BE2C (cell line): ENCODE results near the gene PFN4.
"Not testable (repeated sequence)": the region's sequence is repeated elsewhere in the genome, so short reads cannot be mapped to it uniquely, and the experiment has no call there.

Source experiments
- DNase-seq: peaks from one replicate; pipeline ENCODE4 v3.0.0-alpha.2; 2020
- H3K27me3 ChIP-seq: fragments of 250-450 bp; sonication (Bioruptor Pico); 2 replicates; pipeline ENCODE4 v1.5.1; 2020; ENCODE audit warnings: mild to moderate bottlenecking
- H3K36me3 ChIP-seq: fragments of 250-450 bp; sonication (Bioruptor Pico); 2 replicates; pipeline ENCODE4 v1.5.1; 2020; ENCODE audit warnings: mild to moderate bottlenecking
- H3K4me1 ChIP-seq: fragments of 250-450 bp; sonication (Bioruptor Pico); 2 replicates; pipeline ENCODE4 v1.5.1; 2020
- H3K4me3 ChIP-seq: 2 replicates; pipeline ENCODE4 v1.5.1; 2011; ENCODE audit warnings: low read depth, low read length
- H3K9me3 ChIP-seq: fragments of 250-450 bp; sonication (Bioruptor Pico); 2 replicates; pipeline ENCODE4 v1.5.1; 2020
- CTCF ChIP-seq: IDR thresholded peaks from 2 replicates; pipeline ENCODE4 v1.5.1; 2012; ENCODE audit warnings: mild to moderate bottlenecking, low read depth, low read length

Gene PFN4

GRCh38 chr2:24106786-24107185 is 16.3 kb downstream of the PFN4 start:
- no peaks in the 10 kb centered on the region for H3K36me3 ChIP-seq
- TF ChIP-seq CTCF: no peak
- no peak overlapping the region for H3K4me3 ChIP-seq
- H3K4me1 ChIP-seq: peaks cover 5% of the 10 kb centered on the region
- H3K9me3 ChIP-seq: no peaks in the 10 kb centered on the region
- no peaks in the 10 kb centered on the region for H3K27me3 ChIP-seq
- no peak for DNase-seq

GRCh38 chr2:24105816-24106215 is 17.3 kb downstream of the PFN4 start:
- peaks cover 5% of the 10 kb centered on the region for H3K4me1 ChIP-seq
- H3K4me3 ChIP-seq: no peak overlapping the region
- TF ChIP-seq CTCF: no peak
- no peaks in the 10 kb centered on the region for H3K27me3 ChIP-seq
- no peaks in the 10 kb centered on the region for H3K36me3 ChIP-seq
- DNase-seq: no peak
- no peaks in the 10 kb centered on the region for H3K9me3 ChIP-seq

GRCh38 chr2:24104906-24105305 is 18.2 kb downstream of the PFN4 start:
- Histone ChIP-seq H3K4me1 (peaks cover 5% of the 10 kb centered on the region), H3K9me3 (no peaks in the 10 kb centered on the region), H3K27me3 (no peaks in the 10 kb centered on the region), H3K4me3 (no peak overlapping the region), H3K36me3 (no peaks in the 10 kb centered on the region)
- DNase-seq: no peak
- no peak for TF ChIP-seq CTCF

GRCh38 chr2:24104110-24104650 is 19.0 kb downstream of the PFN4 start:
- Histone ChIP-seq H3K9me3 (no peaks in the 10 kb centered on the region), H3K4me1 (peaks cover 5% of the 10 kb centered on the region), H3K36me3 (no peaks in the 10 kb centered on the region), H3K27me3 (no peaks in the 10 kb centered on the region), H3K4me3 (no peak overlapping the region)
- DNase-seq: no peak
- TF ChIP-seq CTCF: no peak

GRCh38 chr2:24102677-24103076 is 20.5 kb downstream of the PFN4 start:
- TF ChIP-seq CTCF: no peak

GRCh38 chr2:24101992-24102391 is 21.1 kb downstream of the PFN4 start:
- Histone ChIP-seq H3K27me3 (no peaks in the 10 kb centered on the region), H3K4me3 (no peak overlapping the region), H3K36me3 (no peaks in the 10 kb centered on the region), H3K4me1 (peaks cover 5% of the 10 kb centered on the region), H3K9me3 (no peaks in the 10 kb centered on the region)
- TF ChIP-seq CTCF: no peak
- DNase-seq: no peak

More at GRCh38 chr2:24102677-24103076, 20.5 kb downstream of the PFN4 start:
- H3K9me3 ChIP-seq: no peaks in the 10 kb centered on the region
- no peaks in the 10 kb centered on the region for H3K36me3 ChIP-seq
- peaks cover 5% of the 10 kb centered on the region for H3K4me1 ChIP-seq
- H3K27me3 ChIP-seq: no peaks in the 10 kb centered on the region
- no peak for DNase-seq
- no peak overlapping the region for H3K4me3 ChIP-seq

- not testable (repeated sequence) for H3K27me3 ChIP-seq, DNase-seq, H3K4me3 ChIP-seq, H3K9me3 ChIP-seq, H3K4me1 ChIP-seq, H3K36me3 ChIP-seq
These were observed 22.4 kb downstream of the PFN4 start for GRCh38 chr2:24100732-24101131.

- H3K36me3 ChIP-seq, DNase-seq, H3K4me1 ChIP-seq, H3K27me3 ChIP-seq, H3K9me3 ChIP-seq, H3K4me3 ChIP-seq: not testable (repeated sequence)
These were observed 27.9 kb downstream of the PFN4 start for GRCh38 chr2:24095171-24095677.

- not testable (repeated sequence) for DNase-seq, H3K27me3 ChIP-seq, H3K9me3 ChIP-seq
These were observed 29.9 kb downstream of the PFN4 start for GRCh38 chr2:24093270-24093669.

More at GRCh38 chr2:24093270-24093669, 29.9 kb downstream of the PFN4 start:
- not testable (repeated sequence) for H3K36me3 ChIP-seq, H3K4me3 ChIP-seq, H3K4me1 ChIP-seq
